ENCODE measurements around the gene SRA1.
A peak's percentile ranks its signal among the peaks of the same experiment; 100 is the strongest.

The SRA1 gene

DNA sequence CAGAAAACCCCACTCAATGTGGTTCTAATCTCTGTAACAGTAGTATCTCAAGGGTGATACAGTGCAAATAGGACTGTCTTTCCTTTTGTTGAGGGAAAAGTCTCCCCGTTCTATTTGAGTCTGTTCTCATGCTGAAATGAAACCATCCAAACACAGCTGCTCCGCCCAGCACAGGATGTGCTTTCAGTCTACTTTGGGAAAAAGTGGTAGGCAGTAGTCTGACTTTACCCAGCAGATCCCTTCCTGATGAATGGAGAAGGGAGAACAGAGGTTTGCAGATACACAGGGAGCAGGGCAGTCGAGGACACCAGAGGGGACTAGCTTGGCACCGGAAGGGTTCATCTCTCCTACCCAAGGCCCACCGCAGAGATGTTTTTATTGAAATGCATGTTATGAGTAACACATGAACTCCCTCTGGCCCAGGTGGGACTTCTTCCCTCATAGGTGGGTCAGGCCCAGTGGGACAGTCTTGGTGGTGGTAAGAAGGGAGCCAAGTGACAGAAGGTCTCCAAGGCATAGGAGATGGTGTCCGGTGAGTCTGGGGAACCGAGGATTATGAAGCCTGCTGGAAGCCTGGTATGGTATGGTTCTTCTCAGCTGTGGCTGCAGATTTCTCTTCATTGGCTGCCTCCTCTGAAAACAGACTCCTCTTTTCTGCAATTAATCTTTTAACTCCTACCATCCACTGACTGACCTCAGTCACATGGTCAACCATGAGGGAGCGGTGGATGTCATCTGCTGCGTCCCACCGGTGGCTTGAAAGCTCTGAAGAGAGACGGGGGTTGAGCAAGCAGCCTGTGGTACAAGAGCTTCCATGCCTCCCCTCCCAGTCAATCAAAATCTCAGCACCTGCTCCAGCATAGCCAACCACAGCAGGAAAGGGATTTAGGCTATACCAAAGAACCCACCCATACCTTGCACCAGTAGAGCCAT, 6.9 kb downstream of the SRA1 start:
- no peak overlapping the region for H3K4me3 ChIP-seq (ENCODE audit: low read depth, low read length)

DNA sequence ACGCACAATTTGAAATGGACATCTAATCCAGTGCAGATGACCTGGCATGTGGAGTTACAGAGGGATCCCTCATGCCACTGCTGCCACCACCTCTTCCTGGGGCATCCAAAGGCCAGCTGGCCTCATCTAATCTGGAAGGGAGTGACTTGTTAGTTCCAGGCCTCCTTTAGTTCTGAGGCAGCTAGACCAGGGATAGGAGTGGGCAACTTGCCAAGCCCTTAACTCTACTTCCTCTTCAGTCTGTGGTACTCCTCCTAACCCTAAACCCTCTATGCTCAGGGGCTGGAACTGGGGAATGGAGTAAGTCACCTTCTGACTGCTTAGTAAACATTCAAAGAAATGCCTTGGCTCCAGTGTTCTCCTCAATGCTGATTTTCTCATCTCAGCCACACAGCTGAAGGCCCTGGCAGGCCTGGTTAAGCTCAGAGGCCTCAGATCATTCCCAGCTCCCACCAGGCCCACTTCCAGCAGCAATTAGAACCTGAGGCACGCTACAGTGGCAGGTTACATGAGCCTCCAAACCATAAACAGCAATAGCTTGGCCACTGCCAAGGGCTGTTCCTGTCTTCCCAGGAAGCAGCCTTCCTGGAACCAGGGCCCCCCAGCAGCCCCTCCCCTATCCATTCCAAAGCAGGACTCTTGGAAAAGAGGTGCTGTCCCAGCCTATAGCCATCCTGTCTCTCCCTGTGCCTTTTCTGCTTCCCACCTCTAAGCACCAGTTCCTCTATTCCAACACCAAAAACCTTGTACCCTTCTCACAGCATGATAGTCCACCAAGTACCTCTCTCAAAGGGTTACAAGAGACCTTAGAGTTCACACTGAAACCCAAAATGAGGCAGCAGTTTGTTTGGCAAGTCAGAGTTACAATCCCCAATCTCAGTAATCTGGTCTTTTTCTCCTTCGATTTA, 7.8 kb downstream of the SRA1 start:
- H3K4me3 ChIP-seq (ENCODE audit: low read depth, low read length), result no peak overlapping the region

DNA sequence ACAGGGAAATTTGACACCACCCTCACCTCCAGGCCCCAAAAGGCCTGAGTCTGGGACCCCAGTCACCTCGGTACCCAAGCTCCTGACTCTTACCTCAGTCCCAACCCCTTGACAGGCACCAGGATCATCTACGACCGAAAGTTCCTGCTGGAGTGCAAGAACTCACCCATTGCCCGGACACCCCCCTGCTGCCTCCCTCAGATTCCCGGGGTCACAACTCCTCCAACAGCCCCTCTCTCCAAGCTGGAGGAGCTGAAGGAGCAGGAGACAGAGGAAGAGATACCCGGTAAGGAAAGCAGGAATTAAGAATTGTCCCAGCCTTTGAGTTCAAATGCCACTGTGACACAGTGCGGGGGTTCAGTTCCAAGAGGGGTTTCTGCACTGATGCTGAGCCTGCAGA, 8.5 kb downstream of the SRA1 start:
- no peak overlapping the region for H3K4me3 ChIP-seq (ENCODE audit: low read depth, low read length)

DNA sequence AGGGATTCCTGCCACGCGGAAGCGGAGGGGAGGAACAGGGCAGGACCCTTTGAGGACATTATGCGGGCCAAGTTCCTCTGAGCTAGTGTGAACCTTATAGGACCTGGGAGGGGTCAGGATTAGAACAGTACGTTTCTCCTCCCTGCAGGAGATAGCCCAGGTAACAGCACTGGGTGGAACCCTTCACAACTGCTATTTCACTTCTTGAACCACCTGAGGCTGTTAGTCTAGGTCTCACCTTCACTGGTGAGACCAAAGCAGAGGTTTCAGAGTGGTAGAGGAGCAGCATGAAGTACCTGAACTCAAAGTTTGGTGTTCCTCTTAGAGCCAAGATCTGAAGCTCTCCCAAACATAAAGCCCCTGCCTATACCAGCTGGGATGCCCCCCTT, 9.0 kb downstream of the SRA1 start:
- H3K4me3 ChIP-seq (ENCODE audit: low read depth, low read length), result peak overlapping the region; percentile 25

DNA sequence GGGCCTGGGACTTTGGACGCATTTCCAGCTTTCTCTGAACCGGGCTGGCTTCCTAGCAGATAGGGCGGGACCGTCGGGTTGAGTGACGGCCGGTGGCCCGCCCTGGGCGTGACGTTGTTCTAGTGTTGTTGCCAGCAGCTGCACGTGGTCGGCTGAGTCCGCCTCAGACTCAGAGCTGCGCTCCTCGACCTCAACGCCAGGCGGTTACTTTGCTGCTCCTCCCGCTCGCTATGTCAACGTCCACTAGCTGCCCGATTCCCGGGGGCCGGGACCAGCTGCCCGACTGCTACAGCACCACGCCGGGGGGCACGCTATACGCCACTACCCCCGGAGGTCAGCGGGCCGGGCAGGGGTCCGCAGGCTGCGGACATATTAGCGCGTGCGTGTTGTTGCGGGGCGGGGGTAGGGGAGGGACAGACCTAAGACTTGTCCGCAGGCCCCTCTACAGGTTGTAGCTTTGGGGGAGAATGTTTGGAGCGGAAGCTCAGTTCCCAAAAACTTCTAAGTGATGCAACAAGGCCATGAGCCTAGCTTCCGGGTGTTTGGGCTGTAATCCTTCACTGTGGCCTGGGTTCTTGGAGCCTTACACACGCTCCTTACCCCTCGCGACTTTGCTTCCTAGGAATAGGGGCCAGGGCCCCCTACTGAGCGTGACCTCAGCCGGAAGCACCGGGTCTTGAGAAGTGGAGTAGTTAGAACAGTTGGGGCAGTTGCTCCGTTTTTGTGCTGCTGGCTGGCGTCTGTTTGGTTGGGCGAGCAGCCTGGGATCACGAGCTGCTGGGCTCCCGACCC, 9.6 kb downstream of the SRA1 start, which contains the start of gene EIF4EBP3:
TSS of gene EIF4EBP3 (plus strand) at position 155 of the 792 bp plus-strand sequence. CDS start at position 231, 76 bp downstream.
- peak within 1 kb of the TSS; percentile 25 for H3K4me3 ChIP-seq (ENCODE audit: low read depth, low read length)

DNA sequence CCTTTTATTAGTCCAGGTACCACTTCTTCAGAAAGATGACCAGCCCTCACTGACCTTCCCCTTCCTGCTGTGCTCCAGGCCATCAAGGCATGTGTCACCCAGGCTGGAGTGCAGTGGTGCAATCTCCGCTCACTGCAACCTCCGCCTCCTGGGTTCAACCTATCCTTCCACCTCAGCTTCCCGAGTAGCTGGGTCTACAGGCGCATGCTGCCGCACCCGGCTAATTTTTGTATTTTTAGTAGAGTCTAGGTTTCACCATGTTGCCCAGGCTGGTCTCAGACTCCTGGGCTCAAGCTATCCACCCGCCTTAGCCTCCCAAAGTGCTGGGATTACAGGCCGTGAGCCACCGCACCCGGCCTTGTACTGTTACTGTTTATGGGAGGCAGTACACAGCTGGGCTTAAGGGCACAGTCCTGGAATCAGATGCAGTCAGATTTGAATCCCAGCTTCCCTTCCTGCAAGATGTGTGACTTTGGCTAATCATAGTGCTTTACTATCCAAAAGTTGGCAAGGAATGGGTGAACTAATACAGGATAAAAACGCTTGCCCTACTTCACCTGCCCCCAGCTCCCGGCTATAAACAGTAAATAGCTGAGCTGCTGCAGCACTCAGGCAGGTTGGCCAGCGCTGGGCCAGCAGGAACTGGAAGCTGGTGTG, 10.3 kb downstream of the SRA1 start:
- peak overlapping the region; percentile 17 for H3K4me3 ChIP-seq (ENCODE audit: low read depth, low read length)

DNA sequence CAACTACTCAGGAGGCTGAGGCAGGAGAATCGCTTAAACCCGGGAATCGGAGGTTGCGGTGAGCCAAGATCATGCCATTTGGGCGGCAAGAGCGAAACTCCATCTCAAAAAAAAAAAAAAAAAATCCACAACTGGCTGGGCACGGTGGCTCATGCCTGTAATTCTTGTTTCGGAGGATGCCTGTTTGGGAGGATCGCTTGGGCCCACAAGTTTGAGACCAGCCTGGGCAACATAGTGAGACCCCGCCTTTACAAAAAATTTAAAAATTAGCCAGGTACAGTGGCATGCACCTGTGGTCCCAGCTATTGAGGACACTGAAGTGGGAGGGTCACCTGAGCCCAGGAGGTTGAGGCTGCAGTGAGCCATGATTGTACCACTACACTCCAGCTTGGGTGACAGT, 11.7 kb downstream of the SRA1 start:
- H3K4me3 ChIP-seq (ENCODE audit: low read depth, low read length), result no peak overlapping the region

DNA sequence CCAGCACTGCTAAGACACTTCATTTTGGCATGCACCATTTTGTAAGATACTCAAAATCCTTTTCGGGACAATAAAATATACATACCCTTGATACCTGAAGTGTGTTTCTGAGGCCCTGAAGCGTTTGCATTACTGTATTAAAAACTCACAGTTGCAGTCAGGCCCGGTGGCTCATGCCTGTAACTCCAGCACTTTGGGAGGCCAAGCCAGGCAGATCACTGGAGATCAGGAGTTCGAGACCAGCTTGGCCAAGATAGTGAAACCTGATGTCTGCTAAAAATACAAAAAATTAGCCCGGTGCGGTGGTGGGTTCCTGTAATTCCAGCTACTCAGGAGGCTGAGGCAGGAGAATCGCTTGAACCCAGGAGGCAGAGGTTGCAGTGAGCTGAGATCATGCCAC, 12.3 kb downstream of the SRA1 start:
- no peak overlapping the region for H3K4me3 ChIP-seq (ENCODE audit: low read depth, low read length)

DNA sequence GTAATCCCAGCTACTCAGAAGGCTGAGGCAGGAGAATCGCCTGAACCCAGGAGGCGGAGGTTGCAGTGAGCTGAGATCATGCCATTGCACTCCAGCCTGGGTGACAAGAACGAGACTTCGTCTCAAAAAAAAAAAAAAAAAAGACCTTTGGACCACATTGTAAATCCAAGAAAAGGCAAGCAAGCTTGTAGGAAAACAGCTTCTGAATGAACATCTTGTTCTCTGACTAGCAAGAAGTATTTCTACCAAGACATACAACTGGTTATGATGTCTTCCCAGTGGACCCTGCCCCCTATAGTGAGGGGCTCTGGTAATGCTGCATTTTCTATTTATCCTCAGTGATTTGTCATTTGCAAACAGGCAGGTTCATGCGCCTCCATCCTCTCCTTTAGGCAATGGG, 14.3 kb downstream of the SRA1 start:
- H3K4me3 ChIP-seq (ENCODE audit: low read depth, low read length), result no peak overlapping the region

DNA sequence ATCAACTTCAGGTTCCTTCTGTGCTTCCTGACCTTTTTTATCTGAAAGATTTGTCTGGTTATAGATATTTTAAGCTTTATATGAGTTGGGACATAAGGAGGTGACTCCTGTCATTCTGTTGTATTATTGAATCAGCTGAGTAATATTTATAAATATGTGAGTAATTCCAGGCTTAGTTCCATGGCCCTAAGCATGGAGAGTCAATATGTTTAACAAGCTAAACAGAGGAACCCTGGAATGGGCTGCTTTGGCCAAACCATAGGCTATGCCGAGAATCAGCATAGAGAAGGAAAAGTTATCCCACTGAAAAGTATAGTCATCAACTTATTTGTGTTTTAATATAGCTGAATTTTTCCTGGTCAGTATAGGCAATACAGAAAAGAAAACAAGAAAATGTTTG, 17.0 kb downstream of the SRA1 start:
- H3K4me3 ChIP-seq (ENCODE audit: low read depth, low read length), result no peak overlapping the region

DNA sequence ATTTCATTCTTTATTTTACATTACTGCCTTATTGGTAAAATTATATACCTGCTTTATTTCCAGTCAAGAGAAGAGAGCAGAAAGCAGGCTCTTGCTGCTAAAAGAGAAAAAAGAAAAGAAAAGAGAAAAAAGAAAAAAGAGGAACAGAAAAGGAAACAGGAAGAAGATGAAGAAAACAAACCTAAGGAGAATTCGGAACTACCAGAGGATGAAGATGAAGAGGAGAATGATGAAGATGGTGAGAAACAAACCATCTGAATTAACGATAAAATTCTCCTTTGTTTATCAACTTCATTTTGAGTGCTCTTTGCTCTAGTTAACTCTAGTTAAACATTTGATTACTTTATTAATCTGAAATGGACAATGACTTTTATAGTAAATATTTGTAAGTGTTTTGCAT, 33.3 kb downstream of the SRA1 start:
- no peak overlapping the region for H3K4me3 ChIP-seq (ENCODE audit: low read depth, low read length)

DNA sequence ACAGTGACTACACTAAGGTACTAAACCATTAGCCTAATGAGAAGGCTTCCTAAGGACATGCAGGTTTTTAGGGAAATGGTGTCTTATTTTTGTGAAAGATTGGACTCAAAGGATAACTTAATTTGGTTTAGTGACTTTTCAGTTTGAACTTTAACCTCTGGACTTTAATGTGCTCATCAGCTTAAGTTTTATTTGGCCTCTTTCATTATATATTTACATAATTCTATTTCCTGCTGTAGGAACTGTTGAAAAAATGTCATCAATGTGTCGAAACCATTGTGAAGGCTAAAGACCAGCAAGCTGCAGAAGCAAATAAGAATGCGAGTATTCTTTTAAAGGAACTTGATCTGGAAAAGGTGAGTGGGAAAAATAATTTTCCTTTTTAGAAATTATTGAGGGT, 44.1 kb downstream of the SRA1 start:
- H3K4me3 ChIP-seq (ENCODE audit: low read depth, low read length), result no peak overlapping the region

DNA sequence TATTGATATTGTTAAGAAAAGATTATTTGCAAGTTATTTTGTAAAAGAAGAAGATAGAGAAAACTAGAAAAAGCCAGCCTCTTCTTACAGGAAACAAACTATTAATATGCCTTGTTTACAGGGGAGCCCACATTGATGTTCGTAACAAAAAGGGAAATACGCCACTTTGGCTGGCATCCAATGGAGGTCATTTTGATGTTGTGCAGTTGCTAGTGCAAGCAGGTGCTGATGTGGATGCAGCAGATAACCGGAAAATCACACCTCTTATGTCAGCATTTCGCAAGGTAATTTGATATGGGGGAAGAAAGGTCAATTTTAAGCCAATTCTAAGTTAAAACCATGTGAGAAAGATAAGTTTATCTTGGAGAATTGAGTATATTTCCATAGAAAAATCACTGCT, 47.4 kb downstream of the SRA1 start:
- no peak overlapping the region for H3K4me3 ChIP-seq (ENCODE audit: low read depth, low read length)

DNA sequence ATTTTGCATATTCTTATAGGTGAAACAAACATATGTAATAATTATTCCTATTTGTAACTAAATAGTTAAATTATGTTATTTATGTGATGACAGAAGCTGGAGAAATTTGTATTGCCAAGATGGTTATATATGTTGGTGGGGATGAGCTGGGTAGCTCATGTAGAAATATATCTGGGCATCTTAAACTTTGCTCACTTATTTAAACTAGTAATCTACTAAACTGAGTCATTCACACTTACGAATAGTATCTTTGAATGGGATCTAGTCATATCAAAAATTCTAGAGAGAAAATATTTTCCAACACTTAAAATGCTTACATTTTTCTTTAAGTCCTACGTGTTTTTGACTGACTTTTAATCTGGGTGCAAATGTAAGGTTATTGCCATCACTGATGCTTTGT, 54.4 kb downstream of the SRA1 start:
- no peak overlapping the region for H3K4me3 ChIP-seq (ENCODE audit: low read depth, low read length)

Measured in iPS-11a (cell line).